ENCODE results near the gene SLC35G6.

GRCh38 chr17:7501729-7502128, 20.5 kb downstream of the SLC35G6 start:
- TF ChIP-seq CTCF (IDR thresholded peaks at IDR 0.05): no peak
- TF ChIP-seq POLR2AphosphoS5 (IDR thresholded peaks at IDR 0.05; ENCODE audit: low read depth, low read length): no peak
- TF ChIP-seq TCF7L2 (IDR thresholded peaks at IDR 0.05; ENCODE audit: low read depth, low read length): no peak
- TF ChIP-seq, protein P1, sequence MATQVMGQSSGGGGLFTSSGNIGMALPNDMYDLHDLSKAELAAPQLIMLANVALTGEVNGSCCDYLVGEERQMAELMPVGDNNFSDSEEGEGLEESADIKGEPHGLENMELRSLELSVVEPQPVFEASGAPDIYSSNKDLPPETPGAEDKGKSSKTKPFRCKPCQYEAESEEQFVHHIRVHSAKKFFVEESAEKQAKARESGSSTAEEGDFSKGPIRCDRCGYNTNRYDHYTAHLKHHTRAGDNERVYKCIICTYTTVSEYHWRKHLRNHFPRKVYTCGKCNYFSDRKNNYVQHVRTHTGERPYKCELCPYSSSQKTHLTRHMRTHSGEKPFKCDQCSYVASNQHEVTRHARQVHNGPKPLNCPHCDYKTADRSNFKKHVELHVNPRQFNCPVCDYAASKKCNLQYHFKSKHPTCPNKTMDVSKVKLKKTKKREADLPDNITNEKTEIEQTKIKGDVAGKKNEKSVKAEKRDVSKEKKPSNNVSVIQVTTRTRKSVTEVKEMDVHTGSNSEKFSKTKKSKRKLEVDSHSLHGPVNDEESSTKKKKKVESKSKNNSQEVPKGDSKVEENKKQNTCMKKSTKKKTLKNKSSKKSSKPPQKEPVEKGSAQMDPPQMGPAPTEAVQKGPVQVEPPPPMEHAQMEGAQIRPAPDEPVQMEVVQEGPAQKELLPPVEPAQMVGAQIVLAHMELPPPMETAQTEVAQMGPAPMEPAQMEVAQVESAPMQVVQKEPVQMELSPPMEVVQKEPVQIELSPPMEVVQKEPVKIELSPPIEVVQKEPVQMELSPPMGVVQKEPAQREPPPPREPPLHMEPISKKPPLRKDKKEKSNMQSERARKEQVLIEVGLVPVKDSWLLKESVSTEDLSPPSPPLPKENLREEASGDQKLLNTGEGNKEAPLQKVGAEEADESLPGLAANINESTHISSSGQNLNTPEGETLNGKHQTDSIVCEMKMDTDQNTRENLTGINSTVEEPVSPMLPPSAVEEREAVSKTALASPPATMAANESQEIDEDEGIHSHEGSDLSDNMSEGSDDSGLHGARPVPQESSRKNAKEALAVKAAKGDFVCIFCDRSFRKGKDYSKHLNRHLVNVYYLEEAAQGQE (IDR thresholded peaks at IDR 0.05; ENCODE audit: insufficient read depth in 1 of 2, low read depth in 2 of 2, low read length in 1 of 2): no peak
- no peak for TF ChIP-seq SIN3A (IDR thresholded peaks at IDR 0.05; ENCODE audit: borderline replicate concordance, insufficient read depth, low read depth, low read length)
